Measurements from ENCODE around the gene CRYZL1.

DNA sequence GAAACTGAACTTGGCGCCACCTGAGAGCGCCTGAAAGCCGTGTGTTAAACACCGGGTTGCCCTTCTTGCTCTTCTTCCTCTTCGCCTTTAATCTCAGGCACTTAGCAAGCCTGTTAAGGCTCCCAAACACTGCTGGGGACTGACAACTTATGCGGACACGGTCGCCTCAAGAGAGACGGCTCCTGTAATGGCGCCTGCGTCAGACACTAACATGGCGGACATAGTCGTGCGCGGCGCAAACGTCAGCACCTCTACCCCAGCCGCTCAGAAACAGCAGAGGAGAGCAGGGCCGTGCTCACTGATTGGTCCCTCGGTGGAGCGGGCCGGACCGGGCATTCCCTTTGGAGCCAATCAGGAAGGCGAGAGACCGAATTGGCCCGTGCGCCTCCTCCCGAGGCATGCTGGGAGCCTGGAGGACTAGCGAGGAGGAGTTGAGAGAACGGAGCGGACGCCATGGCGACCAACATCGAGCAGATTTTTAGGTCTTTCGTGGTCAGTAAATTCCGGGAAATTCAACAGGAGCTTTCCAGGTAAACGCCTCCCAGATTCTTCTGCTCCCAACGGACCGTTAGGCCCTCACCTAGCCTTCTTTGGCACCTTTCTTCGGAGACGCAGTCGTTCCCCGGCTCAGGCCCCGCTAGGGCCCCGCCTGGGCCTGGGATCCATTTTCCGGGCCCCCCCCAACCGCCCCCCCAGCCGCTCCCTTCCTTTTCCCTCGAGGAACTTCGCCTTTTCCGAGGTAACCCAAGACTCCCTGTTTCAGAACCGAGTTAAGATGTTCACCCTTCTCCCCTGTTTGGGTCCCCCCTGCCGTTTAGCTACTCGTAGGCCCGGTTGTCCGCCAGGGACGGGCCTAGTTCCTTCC, 98.7 kb downstream of the CRYZL1 start, which contains the start of gene SON:
- TF ChIP-seq HDAC2 (IDR thresholded peaks at IDR 0.05; ENCODE audit: borderline replicate concordance in 1 of 2, low read depth in 2 of 2, low read length in 2 of 2) (no peak), ZNF274 (IDR thresholded peaks at IDR 0.05; ENCODE audit: borderline replicate concordance, extremely low read depth, low read length) (no peak), JUN (IDR thresholded peaks at IDR 0.05; ENCODE audit: low read depth, low read length) (no peak), CTCF (IDR thresholded peaks at IDR 0.05; ENCODE audit: control extremely low read depth in 1 of 3, insufficient read depth in 1 of 3, low read depth in 1 of 3, low read length in 3 of 3) (no peak), SP1 (IDR thresholded peaks at IDR 0.05; ENCODE audit: low read depth, low read length) (peak; percentile 71), POLR2A (IDR thresholded peaks at IDR 0.05; ENCODE audit: control extremely low read depth in 1 of 2, low read depth in 2 of 2, low read length in 2 of 2) (peak; percentile 95 to 98), RXRA (IDR thresholded peaks at IDR 0.05; ENCODE audit: insufficient read depth, low read depth, low read length) (no peak), TAF1 (IDR thresholded peaks at IDR 0.05; ENCODE audit: low read depth, low read length) (peak; percentile 90), TEAD4 (IDR thresholded peaks at IDR 0.05; ENCODE audit: low read depth, low read length) (peak; percentile 40)
- TF ChIP-seq, protein P1, sequence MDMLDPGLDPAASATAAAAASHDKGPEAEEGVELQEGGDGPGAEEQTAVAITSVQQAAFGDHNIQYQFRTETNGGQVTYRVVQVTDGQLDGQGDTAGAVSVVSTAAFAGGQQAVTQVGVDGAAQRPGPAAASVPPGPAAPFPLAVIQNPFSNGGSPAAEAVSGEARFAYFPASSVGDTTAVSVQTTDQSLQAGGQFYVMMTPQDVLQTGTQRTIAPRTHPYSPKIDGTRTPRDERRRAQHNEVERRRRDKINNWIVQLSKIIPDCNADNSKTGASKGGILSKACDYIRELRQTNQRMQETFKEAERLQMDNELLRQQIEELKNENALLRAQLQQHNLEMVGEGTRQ (IDR thresholded peaks at IDR 0.05; ENCODE audit: low read length): no peak

Measured in H1 (cell line).